GM19463 (cell line): ENCODE measurements around the gene MIP.
"Not testable (repeated sequence)": the region's sequence is repeated elsewhere in the genome, so short reads cannot be mapped to it uniquely, and the experiment has no call there.

Experiments
- ATAC-seq: cut with Tn5 transposase; IDR thresholded peaks from one replicate; pipeline ENCODE4 v1.9.1; 2021; ENCODE audit warnings: mild to moderate bottlenecking, moderate library complexity; ENCODE audit not compliant: unreplicated experiment

The MIP gene

GRCh38 chr12:56411781-56412639 lies 42.4 kb downstream of the MIP start:
- ATAC-seq, result no peak

- no peak for ATAC-seq
Measured at GRCh38 chr12:56410768-56411167, 43.7 kb downstream of the MIP start.

GRCh38 chr12:56408799-56409417 lies 45.5 kb downstream of the MIP start:
- no peak for ATAC-seq

GRCh38 chr12:56404227-56404626 lies 50.2 kb downstream of the MIP start:
- not testable (repeated sequence) for ATAC-seq

- ATAC-seq, result not testable (repeated sequence)
Measured at GRCh38 chr12:56401612-56402011, 52.8 kb downstream of the MIP start.

GRCh38 chr12:56401125-56401524 lies 53.3 kb downstream of the MIP start:
- ATAC-seq, result not testable (repeated sequence)
